Prostate gland (tissue), 2 donors: ENCODE data around the gene CD248. TPM values are rescaled to one million over a fixed set of nuclear protein-coding genes. Genes with fewer than 3 reads are reported as not detected.

Source experiments
- DNase-seq: peaks from one replicate; pipeline ENCODE4 v3.0.0-alpha.2; 2019; ENCODE audit warnings: low spot score
- H3K27ac ChIP-seq, 2 donors: fragments of 200-600 bp; sonication (generic); 2 replicates each; pipeline ENCODE4 v1.5.1; 2017 to 2019
- H3K27me3 ChIP-seq: fragments of 200-600 bp; sonication (generic); replicated peaks from 2 replicates; pipeline ENCODE4 v1.5.1; 2019; ENCODE audit not compliant: insufficient read depth
- H3K36me3 ChIP-seq, 2 donors: fragments of 200-600 bp; sonication (generic); 1 replicate in 1 of 2; 2 replicates in 1 of 2; pipeline versions ENCODE4 v1.5.1 to v1.8.1; 2017 to 2019
- H3K4me1 ChIP-seq: fragments of 200-600 bp; sonication (generic); replicated peaks from 2 replicates; pipeline ENCODE4 v1.5.1; 2019
- H3K4me3 ChIP-seq, 2 donors: fragments of 200-600 bp; sonication (generic); 2 replicates each; pipeline ENCODE4 v1.5.1; 2017 to 2019
- H3K9me3 ChIP-seq: fragments of 200-600 bp; sonication (generic); 2 replicates; pipeline ENCODE4 v1.5.1; 2017
- CTCF ChIP-seq, 4 experiments: fragments of 200-600 bp in 2 of 4; fragments of 450-650 bp in 2 of 4; sonication (generic) in 2 of 4; IDR thresholded peaks; 1 replicate in 3 of 4; 2 replicates in 1 of 4; pipeline ENCODE4 v1.5.1; 2016 to 2019; ENCODE audit warnings: antibody characterized with exemption in 4 of 4, mild to moderate bottlenecking in 2 of 4, moderate library complexity in 2 of 4
- POLR2A ChIP-seq: fragments of 450-650 bp; IDR thresholded peaks from one replicate; pipeline ENCODE4 v1.6.1; 2016; ENCODE audit warnings: antibody characterized with exemption, mild to moderate bottlenecking
- POLR2AphosphoS5 ChIP-seq: sonication (generic); formaldehyde crosslinking; IDR thresholded peaks from one replicate; pipeline ENCODE4 v1.6.1; 2017; ENCODE audit warnings: antibody characterized with exemption
- WGBS: methylation state at CpG from one replicate; pipeline ENCODE4 v1.1.5; 2018; 5-methylcytosine and 5-hydroxymethylcytosine counted together
- intact Hi-C: fragments of 100-400 bp; cut with DNase I; formaldehyde crosslinking; loops from one replicate; pipeline ENCODE4 v1.14.2; 2022
- total RNA-seq, 2 donors: library from RNA; depleted of rRNA; stranded (reverse); fragments of >200 nt; gene quantifications; one replicate each; pipeline ENCODE4 v1.1.0, GENCODE V29; 2016

Gene CD248
- total RNA-seq, 2 donors from 2014 or later, result 1.9 to 7.3 TPM

- Histone ChIP-seq H3K36me3 (no peaks in the 10 kb centered on the region), H3K4me1 (no peaks in the 10 kb centered on the region), H3K4me3 (no peak overlapping the region), H3K27ac (peak overlapping the region; percentile 77 to 78), H3K27me3 (no peaks in the 10 kb centered on the region), H3K9me3 (no peaks in the 10 kb centered on the region)
- intact Hi-C loops, result no loop called here
- TF ChIP-seq POLR2AphosphoS5, result no peak
- TF ChIP-seq POLR2A, result no peak
- TF ChIP-seq CTCF (IDR thresholded peaks at IDR 0.05), result no peak
- WGBS, result 46% methylated on average over 16 of the region's 16 CpGs
- DNase-seq, result no peak
These were observed 1.1 kb upstream of the CD248 start for GRCh38 chr11:66317723-66318599.

GRCh38 chr11:66317322-66317722, 478 bp upstream of the CD248 start:
- DNase-seq, result no peak
- 20% methylated on average over 14 of the region's 14 CpGs for WGBS
- H3K36me3 ChIP-seq, result no peaks in the 10 kb centered on the region
- no peaks in the 10 kb centered on the region for H3K9me3 ChIP-seq
- intact Hi-C loops, result no loop called here
- no peaks in the 10 kb centered on the region for H3K27me3 ChIP-seq
- no peaks in the 10 kb centered on the region for H3K4me1 ChIP-seq
- H3K4me3 ChIP-seq, result peak overlapping the region; percentile 32 to 33
- TF ChIP-seq CTCF (IDR thresholded peaks at IDR 0.05), result no peak
- no peak for TF ChIP-seq POLR2AphosphoS5
- peak overlapping the region; percentile 77 to 78 for H3K27ac ChIP-seq

- no peaks in the 10 kb centered on the region for H3K9me3 ChIP-seq
- intact Hi-C loops, result no loop called here
- peak overlapping the region; percentile 32 to 33 for H3K4me3 ChIP-seq
- H3K36me3 ChIP-seq, result no peaks in the 10 kb centered on the region
- peak overlapping the region; percentile 77 to 78 for H3K27ac ChIP-seq
- TF ChIP-seq POLR2A, result no peak
- TF ChIP-seq CTCF (IDR thresholded peaks at IDR 0.05), result no peak
- TF ChIP-seq POLR2AphosphoS5, result no peak
- whole genome bisulfite sequencing, result 51% methylated on average over 43 of the region's 52 CpGs
- no peaks in the 10 kb centered on the region for H3K4me1 ChIP-seq
- H3K27me3 ChIP-seq, result no peaks in the 10 kb centered on the region
- no peak for DNase-seq
These were observed 678 bp downstream of the CD248 start for GRCh38 chr11:66315921-66316811.

GRCh38 chr11:66315498-66315885, 1.4 kb downstream of the CD248 start:
- no peak for TF ChIP-seq POLR2AphosphoS5
- no peak for TF ChIP-seq CTCF (IDR thresholded peaks at IDR 0.05)
- no peak for TF ChIP-seq POLR2A
- 84% methylated on average over 14 of the region's 14 CpGs for WGBS
- no peak for DNase-seq
- Histone ChIP-seq H3K9me3 (no peaks in the 10 kb centered on the region), H3K4me3 (peak overlapping the region; percentile 32 to 33), H3K36me3 (no peaks in the 10 kb centered on the region), H3K27ac (peak overlapping the region; percentile 77 to 78), H3K4me1 (no peaks in the 10 kb centered on the region), H3K27me3 (no peaks in the 10 kb centered on the region)
- intact Hi-C loops, result no loop called here
